GM19043 (cell line): ENCODE data around the gene PBX3.

Experiments
- ATAC-seq: cut with Tn5 transposase; IDR thresholded peaks from one replicate; pipeline ENCODE4 v1.9.1; 2021; ENCODE audit warnings: low read depth; ENCODE audit not compliant: unreplicated experiment

Gene PBX3

DNA sequence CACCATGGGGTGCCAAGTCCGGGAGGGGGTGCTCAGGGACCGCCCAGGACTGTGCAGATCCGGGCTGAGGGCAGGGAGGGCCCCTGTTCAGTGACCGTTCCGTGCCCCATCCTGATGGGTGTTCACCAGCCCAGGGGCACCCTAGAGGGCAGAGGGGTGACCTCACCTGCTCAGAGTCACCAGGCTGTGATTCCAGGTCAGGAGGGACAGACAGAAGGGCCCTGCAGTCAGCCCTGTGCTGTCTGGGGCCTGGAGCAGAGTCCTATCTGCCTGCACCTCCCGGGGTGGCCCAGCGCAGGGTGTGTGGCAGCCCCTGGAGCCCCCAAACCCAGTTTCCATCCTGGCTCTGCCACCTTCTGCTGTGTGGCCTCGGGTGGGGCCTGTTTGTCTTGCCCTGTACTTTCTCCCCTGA, 241.9 kb downstream of the PBX3 start:
- no peak for ATAC-seq

DNA sequence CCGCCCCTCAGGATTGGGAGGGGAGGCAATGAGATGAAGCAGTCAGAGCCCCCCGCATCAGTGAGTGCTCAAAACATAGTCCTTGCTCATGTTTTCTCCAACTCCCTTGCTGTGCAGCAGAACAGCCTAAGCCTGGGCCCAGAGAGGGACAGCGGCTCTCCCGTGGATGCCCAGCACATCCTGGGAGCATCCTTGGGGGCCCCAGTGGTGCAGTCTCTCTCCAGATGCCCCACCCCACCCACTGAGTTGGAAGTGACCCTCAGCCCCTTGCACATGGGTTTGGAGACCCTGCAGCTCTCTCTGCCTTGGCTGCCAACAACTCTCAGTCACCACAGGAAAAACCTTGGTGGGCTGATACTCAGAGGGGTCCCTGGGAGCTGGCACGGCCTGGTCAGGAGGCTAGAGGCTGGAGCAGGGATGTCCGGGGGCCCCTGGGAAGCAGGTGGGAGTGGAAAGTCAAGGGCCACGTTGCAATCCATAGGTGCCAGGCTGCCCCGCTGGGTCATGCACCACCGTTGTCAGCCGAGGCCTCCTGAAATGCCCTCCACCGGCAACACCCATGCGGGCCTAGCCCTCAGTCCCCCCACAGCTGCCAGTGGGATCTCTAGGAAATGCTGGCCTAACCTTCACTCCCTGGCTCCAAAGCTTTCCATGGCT, 242.5 kb downstream of the PBX3 start:
- ATAC-seq = no peak

DNA sequence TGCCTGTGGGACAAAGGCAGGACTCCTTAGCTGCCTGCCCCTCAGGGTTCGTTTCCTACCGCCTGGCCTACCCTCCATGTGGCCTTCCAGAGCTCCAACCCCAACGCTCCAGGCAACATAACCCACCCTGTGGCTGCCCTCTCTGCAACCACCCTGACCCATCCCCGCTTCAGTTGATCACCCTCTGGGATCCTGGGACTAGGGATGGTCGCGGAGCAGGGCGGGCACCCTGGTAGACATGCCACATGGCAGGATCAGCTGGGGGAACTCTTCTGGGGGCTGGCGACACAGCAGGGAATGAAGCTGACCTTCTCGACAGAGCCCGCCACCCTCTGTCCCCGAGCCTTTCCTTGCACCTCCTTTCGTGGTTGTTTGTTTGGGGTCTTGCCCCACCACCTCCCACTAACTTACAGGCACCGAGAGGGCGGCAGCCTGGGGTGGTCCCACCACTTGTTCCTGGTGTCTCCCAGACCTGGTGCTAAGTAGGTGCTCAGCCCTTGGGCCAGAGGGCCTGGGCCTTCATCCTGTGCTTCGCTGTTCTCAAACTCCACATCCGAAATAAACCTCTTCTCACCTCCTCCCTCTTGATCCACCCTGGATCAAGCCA, 243.1 kb downstream of the PBX3 start:
- no peak for ATAC-seq

DNA sequence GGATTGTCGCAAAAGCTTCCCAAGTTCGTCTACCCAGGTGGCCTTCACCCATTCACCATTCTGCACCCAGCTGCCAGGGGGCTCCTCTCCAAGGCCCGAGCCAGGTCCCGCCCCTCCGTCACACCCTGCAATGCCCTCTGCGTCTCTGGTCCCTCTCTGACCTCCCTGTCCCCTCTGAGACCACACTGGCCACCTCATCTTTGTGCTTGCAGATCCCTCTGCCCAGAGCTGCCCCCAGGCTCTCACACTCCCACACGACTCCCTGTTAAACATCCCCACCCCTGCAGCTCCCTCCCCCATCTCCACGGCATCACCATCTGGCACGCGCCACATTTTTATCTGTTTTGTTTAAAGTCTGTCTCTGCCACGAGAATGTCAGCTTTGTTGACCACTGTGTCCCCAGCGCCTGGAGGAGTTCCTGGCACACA, 243.6 kb downstream of the PBX3 start:
- ATAC-seq = no peak

DNA sequence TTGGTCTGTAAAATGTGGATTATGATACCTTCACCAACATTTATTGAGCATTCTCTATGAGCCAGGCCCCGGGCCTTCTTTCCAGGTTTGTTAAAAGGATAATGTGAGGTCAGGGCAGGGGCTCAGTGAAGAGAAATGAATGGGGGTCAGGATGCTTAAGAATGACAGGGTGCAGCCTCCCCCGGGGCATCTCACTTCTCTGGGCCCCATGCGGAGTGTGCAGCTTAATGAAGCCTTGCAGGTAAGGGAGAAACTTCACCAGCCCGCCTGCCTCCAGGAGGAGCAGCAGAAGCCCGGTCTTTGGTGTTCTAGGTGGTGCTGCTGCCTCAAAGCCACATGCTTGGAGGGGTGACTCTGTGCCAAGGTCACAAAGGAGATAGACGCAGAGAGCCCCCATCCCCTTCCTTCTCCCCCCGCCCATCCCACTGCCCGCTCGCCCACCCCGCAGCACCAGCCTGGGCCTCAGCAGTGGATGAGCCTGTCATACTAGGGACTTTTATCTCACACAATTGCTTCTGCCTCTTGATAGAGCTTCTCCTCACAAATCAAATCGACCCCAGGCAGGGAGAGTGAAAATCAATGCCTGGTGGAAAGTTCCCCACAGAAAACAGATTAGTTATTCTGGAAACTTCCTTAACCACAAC, 244.8 kb downstream of the PBX3 start:
- no peak for ATAC-seq

DNA sequence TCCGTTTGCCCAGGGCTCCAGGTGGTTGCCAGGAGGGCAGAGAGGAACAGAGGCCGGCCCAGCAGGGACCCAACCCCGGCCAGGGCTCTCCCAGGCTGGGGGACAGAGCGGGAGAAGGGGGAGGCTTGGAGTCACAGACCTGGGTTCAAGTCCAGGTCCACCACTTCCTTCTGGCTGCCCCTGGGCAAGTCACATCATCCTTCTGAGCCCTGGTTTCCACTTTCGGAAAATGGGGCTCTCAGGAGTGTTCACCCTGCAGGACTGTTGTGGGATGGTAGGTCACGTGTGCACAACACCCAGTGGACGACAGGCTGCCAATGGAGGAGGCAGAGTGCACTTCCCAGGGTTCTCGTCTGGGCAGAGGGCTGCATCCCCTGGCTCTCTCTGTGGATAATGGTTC, 245.4 kb downstream of the PBX3 start:
- no peak for ATAC-seq

DNA sequence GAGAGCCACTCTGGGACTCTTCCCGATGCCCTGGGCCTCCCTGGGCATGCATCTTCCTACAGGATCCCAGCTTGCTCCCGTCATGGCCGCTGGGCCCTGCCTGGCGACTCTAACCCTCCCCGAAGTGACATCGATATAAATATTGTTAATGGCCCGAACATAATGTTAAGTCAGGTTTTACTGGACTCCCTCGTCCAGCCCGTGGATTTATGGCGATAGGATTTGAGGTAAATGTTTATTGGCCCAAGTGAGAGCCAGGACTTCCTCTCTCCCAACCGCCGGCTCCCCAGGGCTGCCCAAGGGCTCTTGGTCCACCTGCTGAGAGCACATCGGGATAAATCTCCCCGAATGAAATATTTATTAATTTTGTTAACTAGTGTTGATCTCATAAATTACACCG, 246.3 kb downstream of the PBX3 start:
- ATAC-seq = no peak

DNA sequence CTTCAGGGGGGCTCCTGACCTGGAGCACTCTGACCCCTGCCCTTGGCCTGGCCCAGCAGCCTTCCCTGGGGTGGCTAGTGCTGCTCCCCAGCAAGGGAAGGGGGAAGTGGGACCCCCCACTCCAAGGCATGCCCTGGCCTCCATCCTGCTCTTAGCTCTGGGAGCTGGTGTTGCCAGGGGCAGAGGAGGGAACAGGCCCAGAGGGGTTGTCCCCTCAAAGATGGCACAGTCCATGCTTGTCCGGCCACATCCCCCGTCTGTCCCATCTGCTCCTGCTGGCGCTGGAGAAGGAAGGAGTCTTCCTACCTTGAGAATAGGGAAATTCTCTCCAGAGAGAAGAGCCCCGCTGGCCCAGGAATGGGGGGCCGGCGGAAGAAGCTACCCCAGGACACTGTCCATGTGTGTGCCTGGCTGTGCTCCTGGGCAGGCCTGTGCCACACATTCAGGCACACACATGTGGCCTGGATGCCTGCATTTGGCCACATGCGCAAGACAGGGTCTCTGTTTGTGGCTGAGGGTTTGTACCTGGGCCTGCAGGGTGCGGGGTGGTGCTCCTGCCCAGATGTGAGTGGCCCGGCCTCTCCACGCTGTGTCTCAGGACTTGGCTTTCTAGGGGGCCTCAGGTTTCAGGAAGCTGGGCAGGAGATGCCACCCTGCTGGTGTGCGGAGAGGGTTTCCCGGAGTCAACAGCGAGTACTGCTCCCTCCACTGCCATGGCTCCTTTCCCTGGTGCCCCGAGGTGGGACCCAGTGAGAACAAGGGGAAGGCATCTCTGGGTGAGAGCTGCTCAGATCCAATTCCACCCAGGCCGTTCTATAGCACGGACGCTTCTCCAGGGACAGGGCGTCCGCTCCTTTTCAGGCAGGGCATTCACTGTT, 247.1 kb downstream of the PBX3 start:
- no peak for ATAC-seq

DNA sequence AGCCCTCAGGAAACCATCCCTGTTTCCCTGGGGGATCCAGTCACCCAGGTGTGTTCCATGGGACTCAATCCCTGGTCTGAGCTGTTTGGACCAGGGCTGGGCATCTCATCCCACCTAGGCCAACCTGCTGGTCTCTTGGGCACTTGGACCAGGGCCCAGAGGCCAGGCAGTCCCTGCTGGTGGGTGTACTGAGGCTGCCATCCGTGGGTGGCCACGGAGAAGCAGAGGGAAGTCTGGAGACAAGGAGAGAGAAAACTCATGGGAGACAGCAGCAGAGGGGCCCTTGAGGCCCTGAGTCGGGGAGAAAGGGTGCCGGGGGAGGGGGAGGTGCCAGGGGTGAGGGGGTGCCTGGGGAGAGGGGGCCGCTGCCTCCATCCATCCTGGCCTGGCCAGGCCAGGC, 247.8 kb downstream of the PBX3 start:
- ATAC-seq = no peak

DNA sequence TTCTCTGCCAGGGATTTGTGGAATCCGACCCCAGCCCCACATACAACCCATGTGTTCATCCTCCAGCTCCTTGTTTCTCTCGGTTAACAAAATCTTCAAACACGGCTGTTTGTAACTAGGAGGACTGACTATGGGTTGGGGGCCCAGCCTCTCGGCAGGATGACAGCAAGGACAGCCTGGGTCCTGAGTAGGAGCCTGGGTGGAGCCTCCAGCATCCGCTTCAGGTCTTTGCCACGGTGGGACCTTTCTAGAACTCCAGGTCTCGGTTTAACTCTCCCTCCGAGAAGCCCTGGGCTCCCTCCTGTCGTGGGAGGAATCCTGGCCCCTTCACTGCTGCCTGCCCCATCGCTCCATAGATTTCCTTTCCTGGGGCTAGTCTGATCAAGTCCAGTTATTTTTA, 248.5 kb downstream of the PBX3 start:
- no peak for ATAC-seq

DNA sequence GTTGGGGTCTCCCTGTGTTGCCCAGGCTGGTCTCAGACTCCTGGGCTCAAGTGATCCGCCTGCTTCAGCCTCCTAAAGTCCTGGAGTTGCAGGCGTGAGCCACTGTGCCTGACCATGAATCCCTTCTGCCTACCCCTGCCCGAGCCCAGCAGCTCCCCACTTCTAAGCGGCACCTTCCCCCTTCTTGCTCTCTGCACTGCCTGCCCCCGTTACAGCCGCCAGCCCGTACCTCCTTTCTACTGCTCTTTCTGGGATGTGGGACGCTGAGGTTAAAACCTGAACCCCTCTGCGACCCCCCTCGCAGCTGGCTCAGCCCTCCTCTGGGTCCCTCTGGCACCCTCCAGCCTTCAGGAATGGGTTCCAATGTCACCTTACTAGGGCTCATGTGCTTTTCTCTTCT, 249.6 kb downstream of the PBX3 start:
- no peak for ATAC-seq

DNA sequence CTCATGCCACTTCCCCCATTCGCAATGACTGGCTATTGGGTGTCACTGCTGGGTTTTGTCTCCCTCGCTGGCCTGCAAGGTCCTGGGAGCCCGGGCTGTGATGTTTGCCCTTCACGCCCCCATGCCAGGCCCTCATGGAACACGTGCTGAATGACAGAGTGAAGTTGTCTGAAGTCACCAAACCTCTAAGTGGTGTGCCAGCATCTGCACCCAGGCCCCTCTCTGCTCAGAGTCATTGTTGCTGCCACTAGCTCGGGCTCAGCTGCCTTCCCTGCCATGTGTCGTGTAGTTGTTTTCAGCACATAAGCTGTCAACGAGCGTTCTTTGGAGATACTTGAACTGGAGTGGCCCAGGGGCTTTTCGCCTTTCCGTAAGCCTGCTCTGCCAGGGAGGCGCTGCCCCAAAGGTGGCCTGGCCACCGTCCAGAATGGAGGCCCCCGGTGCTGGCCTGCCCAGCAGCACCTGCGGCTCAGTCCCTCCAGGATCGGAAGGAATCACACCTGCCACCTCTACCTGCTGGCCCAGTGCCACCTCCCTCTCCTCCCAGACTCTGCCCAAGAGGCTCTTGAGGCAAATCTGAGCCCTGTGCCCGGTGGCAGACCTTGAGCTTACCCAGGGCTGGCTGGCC, 250.1 kb downstream of the PBX3 start:
- no peak for ATAC-seq

DNA sequence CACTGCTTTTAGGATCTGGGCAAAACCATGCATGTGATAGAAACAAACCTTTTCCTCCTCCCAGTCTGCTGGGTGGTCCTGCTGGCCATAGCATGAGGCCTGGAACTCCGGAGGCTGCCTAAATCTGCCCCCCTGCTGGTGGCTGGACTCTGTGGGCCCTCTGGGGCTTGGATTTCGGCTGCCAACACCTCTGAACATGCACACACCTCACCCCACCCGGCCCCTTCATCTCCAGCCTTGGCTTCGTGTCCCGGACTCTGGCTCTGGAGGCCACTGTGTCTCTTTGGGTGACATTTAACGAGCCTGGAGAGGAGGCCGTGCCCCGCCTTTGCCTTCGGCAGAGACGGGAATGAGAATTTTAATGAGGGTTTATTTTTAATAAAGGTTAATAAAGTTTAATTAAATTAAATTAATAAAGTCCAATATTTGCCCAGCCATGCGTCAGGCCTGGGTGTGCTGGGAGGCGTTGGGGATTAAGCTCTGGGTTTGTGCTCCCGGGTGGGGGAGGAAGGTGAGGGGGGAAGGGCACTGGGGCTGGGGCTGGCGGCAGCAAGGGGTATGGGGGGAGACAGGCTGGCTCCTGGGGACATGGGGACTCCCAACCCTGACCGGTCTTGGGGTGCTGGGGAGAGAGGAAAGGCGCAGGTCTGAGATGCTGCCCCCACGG, 251.8 kb downstream of the PBX3 start:
- no peak for ATAC-seq

DNA sequence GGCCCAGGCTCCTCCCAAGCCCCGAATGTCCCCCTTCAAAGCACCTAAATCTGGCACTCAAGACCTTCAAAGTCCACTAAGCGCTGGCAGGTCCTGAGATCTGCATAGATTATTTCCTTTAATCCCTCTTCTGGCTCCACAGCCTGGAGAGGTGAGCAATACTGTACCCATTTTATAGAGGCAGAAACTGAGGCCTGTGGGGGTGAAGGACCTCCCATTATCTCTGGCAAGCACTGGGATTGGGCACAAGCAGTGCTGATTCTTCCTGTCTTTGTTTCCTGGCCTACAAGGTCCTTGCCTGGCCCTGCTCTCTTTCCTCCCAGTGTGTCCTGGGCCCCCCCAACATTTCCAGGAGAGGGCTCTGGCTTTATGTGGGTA, 252.3 kb downstream of the PBX3 start:
- ATAC-seq = no peak

DNA sequence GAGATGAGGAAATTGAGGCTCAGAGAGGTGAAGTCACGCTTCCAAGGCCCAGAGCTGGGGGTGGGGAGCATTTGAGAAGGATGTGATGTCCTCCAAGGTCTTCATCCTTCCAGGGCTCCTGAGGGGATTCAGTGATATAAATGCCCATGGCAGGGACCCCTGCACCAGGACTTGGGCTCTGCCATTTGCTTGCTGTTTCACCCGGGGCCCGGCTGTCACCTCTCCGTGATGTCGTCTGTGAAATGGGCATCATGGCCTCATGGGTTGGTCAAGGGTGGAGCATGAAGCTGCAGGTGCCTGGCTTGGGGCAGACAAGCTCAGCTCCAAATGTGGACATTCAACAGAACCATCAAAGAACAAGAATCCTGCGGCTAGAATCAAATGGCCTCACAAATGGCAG, 253.1 kb downstream of the PBX3 start:
- no peak for ATAC-seq

DNA sequence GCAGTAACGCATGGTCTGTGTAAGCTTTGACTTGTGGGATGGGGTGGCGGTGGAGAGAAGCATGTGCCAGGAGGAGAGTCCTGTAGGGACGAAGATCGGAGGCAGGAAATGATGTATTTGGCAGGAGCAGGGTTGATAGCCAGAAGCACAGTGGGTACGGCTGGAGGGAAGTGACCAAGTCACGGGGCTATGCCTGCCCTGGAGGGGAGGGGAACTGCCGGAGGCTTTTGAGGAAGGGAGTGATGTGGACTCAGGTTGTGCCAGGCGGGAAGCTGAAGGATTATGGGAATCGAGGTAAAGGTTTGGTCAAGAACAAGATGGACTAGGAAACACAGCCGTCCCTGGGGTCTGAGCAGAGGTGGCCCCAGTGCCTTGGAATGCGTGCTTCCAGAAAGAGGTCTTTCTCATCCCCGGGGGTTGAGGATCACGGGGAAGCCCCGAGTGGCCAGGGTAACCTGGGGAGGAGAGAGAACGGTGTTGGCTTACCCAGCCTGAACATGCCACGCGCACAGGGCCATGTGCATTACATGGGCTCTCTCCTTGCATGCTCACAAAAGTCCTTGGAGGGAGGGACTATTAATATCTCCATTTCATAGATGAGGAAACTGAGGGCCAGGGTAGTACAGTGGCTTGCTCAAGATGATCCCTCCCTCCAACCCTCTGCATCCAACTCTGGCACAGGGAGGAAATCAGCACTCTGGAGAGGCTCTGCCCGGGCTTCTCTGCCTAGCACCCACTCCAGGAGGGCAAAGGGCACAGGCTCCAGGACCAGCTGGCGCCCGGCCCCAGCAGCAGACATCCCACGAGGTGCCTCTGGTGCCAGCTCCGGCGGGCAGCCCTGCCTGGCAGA, 253.8 kb downstream of the PBX3 start:
- ATAC-seq = no peak

DNA sequence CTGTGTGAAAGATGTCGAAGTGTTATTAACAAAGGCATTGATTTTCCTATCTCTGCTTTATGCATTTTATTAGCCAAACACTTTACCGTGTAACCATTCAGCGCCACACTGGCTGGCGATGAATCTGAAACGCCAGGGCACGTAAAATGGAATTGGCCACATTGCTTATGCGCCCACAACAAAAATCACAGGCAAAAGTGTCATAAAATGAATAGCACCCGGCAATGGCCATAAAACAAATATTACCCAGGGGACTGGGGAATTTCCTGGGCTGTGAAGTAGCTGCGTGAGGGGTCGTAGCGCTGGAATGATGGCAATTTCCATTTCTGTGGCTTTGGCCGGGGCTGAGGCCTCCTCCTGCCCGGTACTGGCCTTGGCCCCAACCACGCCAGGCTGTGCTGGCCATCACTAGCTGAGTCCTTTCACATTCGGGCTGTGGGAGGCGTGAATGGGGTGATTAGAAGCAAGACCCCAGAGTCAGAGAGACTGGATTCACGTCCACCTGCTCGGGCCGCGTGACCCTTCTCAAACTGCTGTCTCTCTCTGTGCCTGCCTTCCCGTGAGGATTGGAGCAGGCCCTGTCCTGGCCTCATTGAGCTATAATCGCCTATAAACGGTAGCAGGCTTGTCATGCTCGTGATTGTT, 254.5 kb downstream of the PBX3 start:
- no peak for ATAC-seq

DNA sequence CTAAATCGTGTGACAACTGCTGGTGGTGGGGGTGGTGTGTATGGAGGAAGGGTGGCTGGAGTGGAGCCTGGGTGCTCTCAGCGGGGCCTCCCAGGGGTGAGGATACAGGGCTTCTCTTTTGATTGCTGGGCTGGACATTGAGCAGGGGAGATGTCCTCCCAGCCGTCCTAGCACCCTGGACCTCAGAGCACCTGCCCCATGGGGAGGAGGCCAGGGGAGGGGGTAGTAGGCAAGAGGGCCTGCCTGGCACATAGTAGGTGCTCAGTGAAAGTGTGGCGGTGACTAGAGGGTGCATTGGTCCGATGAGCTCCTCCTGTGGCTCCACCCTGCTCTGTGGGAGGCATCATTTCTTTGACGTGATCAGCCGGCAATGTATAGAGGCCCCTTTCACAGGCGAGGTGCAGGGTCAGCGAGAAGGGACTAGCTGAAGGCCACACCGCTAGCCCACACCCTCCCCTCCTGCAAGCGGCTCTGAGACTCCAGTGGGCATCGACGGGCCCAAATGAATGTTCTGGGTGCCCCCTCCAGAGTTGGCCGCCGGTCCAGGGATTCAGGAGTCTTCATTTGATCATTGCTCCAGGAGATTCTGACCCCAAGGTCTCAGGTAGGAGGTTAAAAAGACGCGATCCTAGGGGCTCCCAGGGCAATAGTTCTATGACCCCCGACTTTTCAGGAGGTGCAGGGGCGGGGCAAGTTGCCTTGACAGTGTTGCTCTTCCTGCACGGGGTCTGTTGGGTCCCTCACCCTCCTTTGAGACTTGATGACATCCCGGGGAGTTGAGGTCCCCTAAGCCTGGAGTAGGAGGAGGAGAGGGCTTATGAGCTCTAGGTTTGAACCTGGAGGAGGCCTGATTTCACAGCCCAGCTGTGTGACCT, 255.5 kb downstream of the PBX3 start:
- ATAC-seq = no peak
